ENCODE results near the gene RPUSD4.

DNA sequence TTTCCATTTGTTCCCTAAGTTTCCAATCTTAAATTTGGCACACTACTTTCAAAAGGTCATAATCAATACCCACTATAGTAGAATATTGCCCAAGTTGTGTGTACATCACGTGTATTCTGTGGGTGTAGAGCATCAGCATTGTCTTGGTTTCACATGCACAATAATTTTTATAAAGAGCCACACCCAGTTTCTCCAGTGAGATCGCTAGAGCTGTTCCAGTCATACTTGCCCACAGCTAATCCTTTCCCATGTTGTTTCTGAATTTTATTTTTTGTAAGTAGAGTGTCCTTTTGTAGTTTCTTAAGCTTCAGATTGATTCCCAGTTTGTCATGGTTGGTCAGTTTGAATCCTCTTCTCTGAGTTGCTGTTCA is 13.8 kb upstream of the RPUSD4 start:
- no peak for TF ChIP-seq POLR2A (IDR thresholded peaks at IDR 0.05; ENCODE audit: low read length)
- TF ChIP-seq GATA1 (IDR thresholded peaks at IDR 0.05; ENCODE audit: low read depth, low read length), result no peak
